ENCODE results near the gene AZIN2. TPM values are rescaled to one million over a fixed set of nuclear protein-coding genes. Genes with fewer than 3 reads are reported as not detected.
"Not testable (repeated sequence)": the region's sequence is repeated elsewhere in the genome, so short reads cannot be mapped to it uniquely, and the experiment has no call there.

Gene AZIN2
- total RNA-seq, 2 experiments from 2014 or later: 1.8 to 3.6 TPM

DNA sequence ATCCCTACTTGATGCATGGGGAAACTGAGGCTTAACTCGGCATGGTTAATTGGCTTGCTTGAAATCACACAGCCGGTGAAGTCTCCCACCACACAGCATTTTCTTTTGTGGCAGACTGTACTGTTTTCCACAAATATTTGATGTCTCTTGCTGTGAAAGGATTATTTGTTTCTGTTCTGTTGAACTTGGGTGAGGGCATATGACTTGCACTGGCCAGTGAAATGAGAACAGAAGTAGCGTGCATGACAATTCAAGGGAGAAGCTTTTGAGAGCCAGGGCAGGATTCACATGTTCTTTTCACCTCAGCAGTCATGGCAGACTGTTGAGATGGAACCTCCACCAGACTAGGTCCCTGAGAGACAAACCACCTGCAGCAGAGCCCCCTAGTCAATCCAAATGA lies 32.5 kb upstream of the AZIN2 start:
- peaks cover 2% of the 10 kb centered on the region for H3K9me3 Mint-ChIP-seq
- H3K27ac Mint-ChIP-seq: no peak overlapping the region
- H3K4me3 Mint-ChIP-seq: no peak overlapping the region
- H3K4me1 Mint-ChIP-seq: peaks cover 3% of the 10 kb centered on the region
- no peak for DNase-seq
- peaks cover 10% of the 10 kb centered on the region for H3K27me3 Mint-ChIP-seq
- no peaks in the 10 kb centered on the region for H3K36me3 Mint-ChIP-seq

- DNase-seq: no peak
- H3K4me3 Mint-ChIP-seq: no peak overlapping the region
- peaks cover 3% of the 10 kb centered on the region for H3K4me1 Mint-ChIP-seq
- H3K27me3 Mint-ChIP-seq: peaks cover 10% of the 10 kb centered on the region
- no peaks in the 10 kb centered on the region for H3K36me3 Mint-ChIP-seq
- H3K27ac Mint-ChIP-seq: no peak overlapping the region
- peaks cover 2% of the 10 kb centered on the region for H3K9me3 Mint-ChIP-seq
Observed at GRCh38 chr1:33049371-33049770, 31.6 kb upstream of the AZIN2 start.

DNA sequence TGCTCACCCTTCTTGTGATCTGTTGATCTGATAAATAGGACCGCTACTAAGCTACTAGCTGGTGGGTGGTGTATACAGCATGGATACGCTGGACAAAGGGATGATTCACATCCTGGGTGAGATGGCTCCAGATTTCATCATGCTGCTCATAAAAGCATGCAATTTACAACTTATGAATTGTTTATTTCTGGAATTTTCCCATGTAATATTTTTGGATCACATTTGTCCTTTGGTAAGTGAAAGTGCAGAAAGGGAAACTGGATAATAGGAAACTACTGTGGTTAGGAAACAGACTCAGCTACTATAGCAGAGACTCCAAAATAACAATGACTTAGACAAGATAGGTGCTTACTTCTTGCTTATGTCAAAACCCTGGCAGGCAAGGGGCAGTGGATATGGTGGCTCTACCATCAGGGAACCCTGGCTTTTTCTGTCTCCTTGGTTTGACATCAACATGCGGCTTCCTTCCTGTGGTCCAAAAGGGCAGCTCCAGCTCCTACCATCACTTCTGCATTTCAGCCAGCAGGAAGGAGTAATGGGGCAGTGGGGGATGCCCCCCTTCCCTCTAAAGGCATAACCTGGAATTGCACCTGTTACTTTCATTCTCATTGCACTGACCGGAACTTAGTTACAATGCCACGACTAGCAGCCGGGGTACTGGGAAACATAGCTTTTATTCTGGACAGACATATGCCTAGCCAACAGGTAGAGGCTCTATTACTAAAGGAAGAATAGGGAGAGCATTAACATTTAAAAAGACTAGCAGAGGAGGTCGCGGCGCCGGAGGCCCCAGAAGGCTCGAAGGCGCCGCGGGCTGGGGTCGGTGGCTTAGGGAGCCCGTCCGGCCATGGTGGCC lies 30.5 kb upstream of the AZIN2 start:
- Mint-ChIP-seq H3K27me3 (peaks cover 10% of the 10 kb centered on the region), H3K4me3 (no peak overlapping the region), H3K9me3 (peaks cover 2% of the 10 kb centered on the region), H3K4me1 (peaks cover 3% of the 10 kb centered on the region), H3K27ac (peak overlapping the region; percentile 66), H3K36me3 (no peaks in the 10 kb centered on the region)
- DNase-seq: no peak

DNA sequence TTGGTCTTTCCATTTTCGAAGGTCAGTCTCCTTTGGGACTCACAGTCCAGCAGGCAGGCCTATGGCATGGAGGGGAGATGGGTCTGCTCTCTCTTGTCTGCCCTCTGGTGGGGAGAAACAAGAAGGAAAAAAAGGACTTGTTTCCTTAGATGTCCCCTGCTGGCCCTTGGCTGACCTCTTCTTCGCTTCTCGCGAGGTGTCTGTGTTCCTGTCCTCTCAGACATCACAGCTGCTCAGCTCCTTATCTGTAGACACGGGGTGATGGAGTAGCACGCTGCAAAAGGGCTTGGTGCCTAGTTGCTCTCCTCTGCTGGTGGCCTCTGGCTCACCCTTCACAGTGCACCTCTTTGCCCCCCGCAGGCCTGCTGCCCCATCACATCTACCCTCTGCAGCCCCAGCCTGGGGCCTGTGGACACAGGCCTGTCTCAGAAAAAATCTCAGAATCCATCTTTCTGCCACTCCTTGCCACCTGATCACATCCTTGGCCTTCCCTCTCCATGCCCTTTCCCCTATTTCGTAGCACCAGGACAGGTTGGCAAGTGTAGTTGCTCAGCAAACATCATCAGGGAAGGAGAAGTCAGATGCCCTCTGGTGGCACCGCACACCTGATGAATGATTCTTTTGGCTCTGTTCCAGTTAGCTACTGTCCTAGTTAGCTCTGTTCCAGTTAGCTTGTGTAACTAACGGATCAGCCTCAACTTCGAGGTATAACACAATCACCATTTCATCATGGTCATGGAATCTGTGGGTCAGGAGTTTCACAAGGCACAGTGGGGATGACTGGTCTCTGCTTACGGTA lies 25.5 kb upstream of the AZIN2 start:
- Mint-ChIP-seq H3K36me3 (no peaks in the 10 kb centered on the region), H3K27ac (no peak overlapping the region), H3K4me1 (peaks cover 3% of the 10 kb centered on the region), H3K27me3 (peaks cover 3% of the 10 kb centered on the region), H3K4me3 (no peak overlapping the region), H3K9me3 (peaks cover 2% of the 10 kb centered on the region)
- DNase-seq: peak; percentile 15

GRCh38 chr1:33056426-33056825 lies 24.5 kb upstream of the AZIN2 start:
- H3K9me3 Mint-ChIP-seq: no peaks in the 10 kb centered on the region
- no peaks in the 10 kb centered on the region for H3K4me1 Mint-ChIP-seq
- H3K27ac Mint-ChIP-seq: no peak overlapping the region
- H3K36me3 Mint-ChIP-seq: no peaks in the 10 kb centered on the region
- no peaks in the 10 kb centered on the region for H3K27me3 Mint-ChIP-seq
- no peak overlapping the region for H3K4me3 Mint-ChIP-seq
- DNase-seq: no peak

- Mint-ChIP-seq H3K9me3 (peaks cover 3% of the 10 kb centered on the region), H3K27me3 (no peaks in the 10 kb centered on the region), H3K36me3 (no peaks in the 10 kb centered on the region), H3K4me3 (no peak overlapping the region), H3K4me1 (no peaks in the 10 kb centered on the region), H3K27ac (no peak overlapping the region)
- DNase-seq: no peak
Observed at GRCh38 chr1:33057095-33057494, 23.9 kb upstream of the AZIN2 start.

- H3K4me3 Mint-ChIP-seq: no peak overlapping the region
- no peaks in the 10 kb centered on the region for H3K4me1 Mint-ChIP-seq
- H3K36me3 Mint-ChIP-seq: peaks cover 17% of the 10 kb centered on the region
- H3K27me3 Mint-ChIP-seq: no peaks in the 10 kb centered on the region
- H3K27ac Mint-ChIP-seq: no peak overlapping the region
- DNase-seq: no peak
- peaks cover 30% of the 10 kb centered on the region for H3K9me3 Mint-ChIP-seq
Observed at GRCh38 chr1:33060579-33061083, 20.3 kb upstream of the AZIN2 start.

DNA sequence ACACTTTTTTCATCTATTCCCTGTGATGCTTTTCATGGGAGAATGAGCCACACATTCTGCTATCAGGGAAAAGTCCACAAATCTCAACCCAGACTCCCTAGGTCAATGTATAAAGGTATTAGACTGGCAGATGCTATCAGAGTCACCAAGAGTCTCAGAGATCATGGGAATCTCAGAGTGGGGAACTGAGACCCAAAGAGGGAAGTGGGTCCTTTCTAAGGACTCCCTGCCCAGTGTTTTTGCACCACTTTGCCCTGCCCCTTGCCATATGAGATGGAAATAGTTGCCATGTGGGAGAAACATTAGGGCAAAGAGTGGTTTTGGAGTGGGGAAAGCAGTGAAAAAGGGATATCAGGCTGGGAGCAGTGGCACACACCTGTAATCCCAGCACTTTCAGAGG lies 19.1 kb upstream of the AZIN2 start:
- peaks cover 35% of the 10 kb centered on the region for H3K9me3 Mint-ChIP-seq
- peaks cover 18% of the 10 kb centered on the region for H3K36me3 Mint-ChIP-seq
- no peak overlapping the region for H3K4me3 Mint-ChIP-seq
- no peak overlapping the region for H3K27ac Mint-ChIP-seq
- H3K27me3 Mint-ChIP-seq: no peaks in the 10 kb centered on the region
- no peaks in the 10 kb centered on the region for H3K4me1 Mint-ChIP-seq
- no peak for DNase-seq

DNA sequence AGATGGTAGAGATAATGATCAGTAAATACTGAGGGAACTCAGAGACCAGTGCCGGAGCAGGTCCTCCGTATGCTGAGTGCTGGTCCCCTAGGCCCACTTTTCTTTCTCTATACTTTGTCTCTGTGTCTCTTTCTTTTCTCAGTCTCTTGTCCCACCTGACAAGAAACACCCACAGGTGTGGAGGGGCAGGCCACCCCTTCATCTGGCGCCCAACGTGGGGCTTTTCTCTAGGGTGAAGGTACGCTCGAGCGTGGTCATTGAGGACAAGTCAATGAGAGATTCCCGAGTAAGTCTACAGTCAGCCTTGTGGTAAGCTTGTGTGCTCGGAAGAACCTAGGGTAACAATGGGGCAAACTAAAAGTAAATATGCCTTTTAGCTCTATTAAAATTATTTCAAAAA lies 16.7 kb upstream of the AZIN2 start:
- not testable (repeated sequence) for DNase-seq, H3K27ac Mint-ChIP-seq, H3K4me1 Mint-ChIP-seq, H3K27me3 Mint-ChIP-seq, H3K4me3 Mint-ChIP-seq
- peaks cover 21% of the 10 kb centered on the region for H3K36me3 Mint-ChIP-seq
- peaks cover 39% of the 10 kb centered on the region for H3K9me3 Mint-ChIP-seq

DNA sequence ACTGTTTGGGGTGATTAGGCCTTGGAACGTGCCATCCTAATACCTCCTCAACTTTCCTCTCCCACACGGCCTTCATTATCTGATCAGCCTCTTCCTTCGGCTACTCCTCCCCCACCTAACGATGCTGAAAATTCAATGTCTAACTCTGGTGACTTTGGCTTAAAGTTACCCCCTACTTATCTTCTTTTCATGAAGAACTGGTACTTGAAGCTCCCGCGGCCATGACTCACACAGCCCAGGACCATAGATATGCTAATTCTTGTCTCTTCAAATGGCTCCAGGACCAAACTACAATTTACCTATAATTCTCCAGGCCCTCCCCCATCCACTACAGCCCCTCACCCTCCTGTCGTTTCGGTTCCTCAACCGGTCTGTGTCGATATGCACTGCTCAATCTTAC lies 15.7 kb upstream of the AZIN2 start:
- Mint-ChIP-seq H3K4me3 (no peak overlapping the region), H3K36me3 (peaks cover 21% of the 10 kb centered on the region), H3K27me3 (peaks cover 3% of the 10 kb centered on the region), H3K9me3 (peaks cover 39% of the 10 kb centered on the region), H3K4me1 (no peaks in the 10 kb centered on the region), H3K27ac (no peak overlapping the region)
- no peak for DNase-seq

DNA sequence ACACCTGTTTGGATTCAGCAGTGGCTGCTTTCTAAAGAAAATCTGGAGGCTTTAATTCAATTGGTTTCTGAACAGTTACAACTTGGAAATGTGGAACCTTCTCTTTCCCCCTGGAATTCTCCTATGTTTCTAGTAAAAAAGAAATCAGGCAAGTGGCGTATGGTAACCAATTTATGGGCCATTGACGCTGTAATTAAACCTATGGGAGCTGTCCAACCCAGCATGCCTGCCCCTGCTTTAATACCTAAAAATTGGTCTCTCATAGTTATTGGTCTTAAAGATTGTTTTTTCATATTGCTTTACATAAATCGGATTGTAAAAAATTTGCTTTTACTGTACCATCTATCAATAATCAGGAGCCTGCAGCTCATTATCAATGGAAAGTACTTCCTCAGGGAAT lies 14.5 kb upstream of the AZIN2 start:
- Mint-ChIP-seq H3K9me3 (peaks cover 39% of the 10 kb centered on the region), H3K36me3 (peaks cover 21% of the 10 kb centered on the region)
- not testable (repeated sequence) for H3K4me3 Mint-ChIP-seq, H3K27me3 Mint-ChIP-seq, H3K27ac Mint-ChIP-seq, H3K4me1 Mint-ChIP-seq, DNase-seq

GRCh38 chr1:33068108-33068507 lies 12.8 kb upstream of the AZIN2 start:
- Mint-ChIP-seq H3K36me3 (peaks cover 17% of the 10 kb centered on the region), H3K9me3 (peaks cover 31% of the 10 kb centered on the region)
- not testable (repeated sequence) for H3K4me3 Mint-ChIP-seq, H3K27ac Mint-ChIP-seq, DNase-seq, H3K4me1 Mint-ChIP-seq, H3K27me3 Mint-ChIP-seq

GRCh38 chr1:33070628-33071027 lies 10.3 kb upstream of the AZIN2 start:
- Mint-ChIP-seq H3K4me3 (no peak overlapping the region), H3K27me3 (peaks cover 3% of the 10 kb centered on the region), H3K27ac (no peak overlapping the region), H3K36me3 (peaks cover 4% of the 10 kb centered on the region), H3K9me3 (peaks cover 9% of the 10 kb centered on the region), H3K4me1 (no peaks in the 10 kb centered on the region)
- no peak for DNase-seq

DNA sequence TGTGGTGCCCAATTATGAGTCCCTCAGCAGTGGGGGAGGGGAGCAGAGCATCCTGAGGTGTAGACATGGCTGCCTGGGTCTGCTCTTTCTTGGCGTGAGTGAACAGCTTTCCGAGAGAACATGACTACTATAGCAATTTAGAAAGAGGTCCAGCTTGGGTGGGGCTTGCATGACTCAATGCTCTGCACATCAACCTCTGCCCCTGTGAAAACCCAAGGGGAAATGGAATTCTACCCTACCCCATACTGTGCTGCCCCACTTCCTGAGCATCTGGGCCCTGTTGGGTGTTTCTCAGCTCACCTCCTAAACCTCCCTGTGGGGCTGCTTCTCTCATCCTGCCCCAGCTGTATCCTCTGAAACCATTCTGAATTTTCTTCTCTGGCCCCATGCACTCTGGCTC lies 8.2 kb upstream of the AZIN2 start:
- no peaks in the 10 kb centered on the region for H3K36me3 Mint-ChIP-seq
- H3K27me3 Mint-ChIP-seq: peaks cover 3% of the 10 kb centered on the region
- H3K4me1 Mint-ChIP-seq: no peaks in the 10 kb centered on the region
- no peaks in the 10 kb centered on the region for H3K9me3 Mint-ChIP-seq
- no peak overlapping the region for H3K4me3 Mint-ChIP-seq
- DNase-seq: no peak
- no peak overlapping the region for H3K27ac Mint-ChIP-seq

DNA sequence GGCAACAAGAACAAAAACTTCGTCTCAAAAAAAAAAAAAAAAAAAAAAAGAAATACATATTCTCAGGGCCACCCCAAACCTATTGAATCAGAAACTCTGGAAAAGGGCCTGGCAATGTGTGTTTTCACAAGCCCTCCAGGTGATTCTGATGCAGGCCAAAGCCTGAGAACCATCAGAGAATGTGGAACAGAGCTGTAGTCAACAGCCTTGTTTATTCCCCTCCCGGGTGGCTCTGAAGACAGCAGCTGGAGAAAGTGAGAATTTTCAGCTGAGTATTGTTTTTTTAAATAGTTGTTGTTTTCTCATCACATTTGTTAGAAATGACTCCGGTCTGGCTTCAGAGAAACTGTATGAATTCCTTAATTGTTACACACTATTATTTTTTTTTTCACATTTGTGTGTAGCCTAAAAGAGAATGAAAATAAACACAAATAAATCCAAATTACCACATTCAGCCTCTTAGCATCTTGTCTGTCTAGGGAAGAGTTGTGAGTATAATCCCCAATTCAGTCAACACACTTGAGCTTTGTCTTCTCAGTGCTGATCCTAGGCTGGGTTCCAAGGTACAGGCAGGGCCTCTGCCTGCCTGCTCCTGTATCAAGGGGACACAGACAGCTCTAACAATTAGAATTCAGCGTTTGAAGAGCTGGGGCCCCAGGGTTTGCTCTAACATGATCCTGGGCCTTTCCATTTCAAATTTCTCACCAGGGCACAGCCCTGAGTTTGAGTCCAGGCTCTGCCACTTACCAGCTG lies 6.6 kb upstream of the AZIN2 start:
- H3K27me3 Mint-ChIP-seq: peaks cover 3% of the 10 kb centered on the region
- no peaks in the 10 kb centered on the region for H3K36me3 Mint-ChIP-seq
- no peak overlapping the region for H3K4me3 Mint-ChIP-seq
- H3K27ac Mint-ChIP-seq: no peak overlapping the region
- no peak for DNase-seq
- H3K4me1 Mint-ChIP-seq: no peaks in the 10 kb centered on the region
- no peaks in the 10 kb centered on the region for H3K9me3 Mint-ChIP-seq

Measured in activated naive CD8-positive, alpha-beta T cell treated with anti-CD3 and anti-CD28 coated beads for 36 hours (primary cell).